Omental fat pad (tissue), 4 donors: ENCODE measurements around the gene ALOX15B. TPM values are rescaled to one million over a fixed set of nuclear protein-coding genes. Genes with fewer than 3 reads are reported as not detected.

Experiments used
- ATAC-seq: fragments of 150-250 bp; one replicate; pipeline ENCODE4 v1.9.1; 2016; ENCODE audit warnings: mild to moderate bottlenecking, moderate library complexity; ENCODE audit not compliant: low FRiP score
- DNase-seq: peaks from one replicate; pipeline ENCODE4 v3.0.0-alpha.2; 2019; ENCODE audit warnings: low spot score
- total RNA-seq, 4 donors: library from RNA; depleted of rRNA; stranded (reverse); fragments of >200 nt; gene quantifications; one replicate each; pipeline ENCODE4 v1.1.0, GENCODE V29; 2016
- TF ChIP-seq, protein P1 (sequence below), 3 donors: fragments of 450-650 bp; IDR thresholded peaks; one replicate each; pipeline ENCODE4 v1.5.1; 2016 to 2017; ENCODE audit warnings: antibody characterized with exemption in 3 of 3, mild to moderate bottlenecking in 3 of 3, moderate library complexity in 2 of 3

Gene ALOX15B
- total RNA-seq, 4 donors from 2014 or later: 3.8 to 9.8 (median 8.2) TPM

DNA sequence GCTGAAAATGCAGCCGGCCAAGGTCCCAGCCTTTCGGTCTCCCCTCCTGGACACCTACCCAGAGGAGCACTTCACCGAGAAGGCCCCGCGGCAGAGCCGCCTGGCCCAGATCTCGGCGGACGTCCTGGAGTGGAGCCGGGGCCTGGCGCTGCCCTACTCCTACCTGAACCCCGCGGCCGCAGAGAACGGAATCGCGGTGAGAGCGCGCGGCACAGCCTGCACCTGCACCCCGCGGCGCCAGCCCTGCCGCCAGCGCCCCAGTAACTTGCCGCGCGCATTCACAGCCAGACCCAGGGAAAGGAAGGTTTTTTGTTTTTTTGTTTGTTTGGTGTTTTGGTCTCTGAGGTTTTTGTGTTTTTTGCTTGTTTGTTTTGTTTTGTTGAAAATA lies 33.5 kb downstream of the ALOX15B start:
- TF ChIP-seq, protein P1, sequence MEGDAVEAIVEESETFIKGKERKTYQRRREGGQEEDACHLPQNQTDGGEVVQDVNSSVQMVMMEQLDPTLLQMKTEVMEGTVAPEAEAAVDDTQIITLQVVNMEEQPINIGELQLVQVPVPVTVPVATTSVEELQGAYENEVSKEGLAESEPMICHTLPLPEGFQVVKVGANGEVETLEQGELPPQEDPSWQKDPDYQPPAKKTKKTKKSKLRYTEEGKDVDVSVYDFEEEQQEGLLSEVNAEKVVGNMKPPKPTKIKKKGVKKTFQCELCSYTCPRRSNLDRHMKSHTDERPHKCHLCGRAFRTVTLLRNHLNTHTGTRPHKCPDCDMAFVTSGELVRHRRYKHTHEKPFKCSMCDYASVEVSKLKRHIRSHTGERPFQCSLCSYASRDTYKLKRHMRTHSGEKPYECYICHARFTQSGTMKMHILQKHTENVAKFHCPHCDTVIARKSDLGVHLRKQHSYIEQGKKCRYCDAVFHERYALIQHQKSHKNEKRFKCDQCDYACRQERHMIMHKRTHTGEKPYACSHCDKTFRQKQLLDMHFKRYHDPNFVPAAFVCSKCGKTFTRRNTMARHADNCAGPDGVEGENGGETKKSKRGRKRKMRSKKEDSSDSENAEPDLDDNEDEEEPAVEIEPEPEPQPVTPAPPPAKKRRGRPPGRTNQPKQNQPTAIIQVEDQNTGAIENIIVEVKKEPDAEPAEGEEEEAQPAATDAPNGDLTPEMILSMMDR (IDR thresholded peaks at IDR 0.05): no peak
- no peak for DNase-seq
- ATAC-seq: no peak

DNA sequence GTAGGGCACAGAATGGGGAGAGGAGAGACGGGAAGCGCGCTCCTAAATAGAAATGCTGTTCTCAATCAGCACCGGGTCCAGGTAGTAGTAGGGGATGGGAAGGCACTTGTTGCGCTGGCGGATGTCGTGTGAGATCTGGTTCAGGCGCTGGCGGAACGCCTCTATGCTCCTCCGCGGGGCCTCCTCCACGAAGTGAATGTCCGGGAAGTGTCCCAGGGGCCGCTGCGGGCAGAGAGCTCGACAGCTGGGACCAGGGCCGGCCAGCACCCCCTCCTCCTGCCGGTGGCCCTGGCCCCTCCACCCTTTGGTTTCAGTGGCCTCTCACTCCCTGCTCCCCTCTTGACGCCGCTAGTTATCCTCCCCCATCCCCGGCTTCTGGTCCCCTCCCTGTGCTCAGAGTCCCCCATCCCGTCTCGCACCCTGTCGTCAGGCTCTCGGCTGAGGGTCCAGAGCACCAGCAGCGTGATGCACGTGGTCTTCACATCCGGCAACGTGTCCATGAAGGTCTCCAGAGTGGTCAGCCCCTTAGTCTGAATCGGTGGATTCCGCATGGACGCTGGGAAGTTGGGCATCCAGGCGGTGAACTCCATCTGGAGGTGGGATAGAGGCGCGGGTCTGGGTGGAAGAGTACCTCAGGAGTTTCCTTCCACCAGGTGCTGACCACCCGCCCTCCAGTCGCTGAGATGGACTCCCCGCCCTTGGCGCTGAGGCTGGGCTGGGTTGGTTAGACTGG lies 34.0 kb downstream of the ALOX15B start:
- no peak for DNase-seq
- TF ChIP-seq, protein P1 (IDR thresholded peaks at IDR 0.05): no peak

DNA sequence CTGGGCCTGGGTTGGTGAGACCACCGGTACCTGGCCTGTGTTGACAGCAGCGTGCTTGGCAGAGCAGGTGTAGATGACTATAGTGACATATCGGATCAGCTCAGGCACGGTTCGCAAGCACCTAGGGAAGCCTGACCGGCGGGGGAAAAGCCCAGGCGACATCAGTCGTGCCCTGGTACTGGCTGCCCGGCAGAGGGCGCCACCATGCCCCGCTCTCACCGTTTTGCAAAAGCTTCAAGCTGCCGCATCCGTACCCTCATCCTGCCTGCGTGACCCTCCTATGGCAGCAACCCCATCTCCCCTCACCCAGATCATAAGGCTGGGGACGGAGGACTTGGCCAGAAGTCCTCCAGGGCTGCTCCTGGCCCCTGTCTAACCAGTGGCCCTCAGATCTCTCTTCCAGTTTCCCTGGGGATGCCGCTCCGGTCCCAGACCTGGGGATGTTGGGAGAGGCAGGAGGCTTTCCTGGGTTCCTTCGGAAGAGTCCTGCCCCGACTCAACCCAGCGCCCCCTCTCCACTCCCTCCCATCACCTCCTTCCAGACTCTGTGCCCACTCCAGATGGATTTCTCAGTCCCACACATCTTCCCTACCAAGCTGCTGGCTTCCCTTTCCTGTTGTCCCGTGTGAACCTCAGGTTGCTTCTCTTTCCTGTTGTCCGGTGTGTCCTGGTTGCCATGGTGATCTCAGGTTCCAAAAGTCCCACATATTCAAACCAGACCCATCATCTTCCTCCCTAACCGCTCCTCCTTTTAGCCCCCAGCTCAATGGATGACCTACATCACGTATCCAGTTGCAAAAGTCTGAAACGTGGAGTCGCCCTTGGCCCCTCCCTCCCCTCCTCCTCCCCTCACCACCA lies 35.0 kb downstream of the ALOX15B start:
- ATAC-seq (peak; percentile 77), DNase-seq (peak; percentile 50)
- TF ChIP-seq, protein P1 (IDR thresholded peaks at IDR 0.05): peak in 1 of 3 donors; percentile 87

More for the DNA sequence above, 34.0 kb downstream of the ALOX15B start:
- ATAC-seq: no peak

DNA sequence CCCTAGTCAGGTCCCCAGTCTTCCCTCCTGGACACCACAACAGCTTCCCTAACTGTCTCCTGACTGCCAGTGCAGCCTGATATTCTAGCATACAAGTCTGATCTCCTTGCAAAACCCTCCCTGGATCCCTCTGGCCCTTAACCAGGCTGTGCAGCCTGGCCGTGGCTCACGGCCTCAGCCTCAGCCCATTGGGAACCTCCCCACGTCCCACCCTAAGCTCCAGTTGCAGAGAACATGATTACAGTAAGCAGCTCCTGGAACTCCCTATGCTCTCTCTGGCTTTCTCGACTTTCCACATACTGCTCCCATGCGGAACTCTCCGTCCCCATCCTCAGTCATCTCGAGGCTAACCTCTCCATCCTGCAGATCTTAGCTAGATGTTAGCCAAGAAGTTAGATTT lies 35.7 kb downstream of the ALOX15B start:
- ATAC-seq: no peak
- TF ChIP-seq, protein P1 (IDR thresholded peaks at IDR 0.05): no peak

DNA sequence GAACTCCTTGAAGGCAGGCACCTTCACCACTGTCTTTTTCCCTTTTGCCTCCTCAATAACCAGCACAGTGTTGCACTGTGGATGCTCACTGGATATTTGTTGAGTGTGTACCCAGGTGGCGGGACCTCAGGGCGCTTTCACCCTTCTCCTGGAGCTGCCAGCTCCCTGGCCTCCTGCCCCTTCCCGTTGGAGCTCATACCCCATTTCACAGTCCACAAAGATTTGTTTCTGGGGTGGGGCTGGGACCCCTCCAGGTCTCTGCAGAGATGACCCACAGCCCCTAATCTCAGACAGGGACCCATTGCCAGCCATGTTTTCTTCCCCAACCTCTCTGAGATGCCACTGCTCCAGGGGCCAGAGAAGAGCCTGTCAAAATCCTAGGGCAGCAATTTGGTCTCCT lies 36.2 kb downstream of the ALOX15B start:
- DNase-seq (no peak), ATAC-seq (no peak)
- TF ChIP-seq, protein P1 (IDR thresholded peaks at IDR 0.05): no peak

More for the DNA sequence above, 35.7 kb downstream of the ALOX15B start:
- no peak for DNase-seq

DNA sequence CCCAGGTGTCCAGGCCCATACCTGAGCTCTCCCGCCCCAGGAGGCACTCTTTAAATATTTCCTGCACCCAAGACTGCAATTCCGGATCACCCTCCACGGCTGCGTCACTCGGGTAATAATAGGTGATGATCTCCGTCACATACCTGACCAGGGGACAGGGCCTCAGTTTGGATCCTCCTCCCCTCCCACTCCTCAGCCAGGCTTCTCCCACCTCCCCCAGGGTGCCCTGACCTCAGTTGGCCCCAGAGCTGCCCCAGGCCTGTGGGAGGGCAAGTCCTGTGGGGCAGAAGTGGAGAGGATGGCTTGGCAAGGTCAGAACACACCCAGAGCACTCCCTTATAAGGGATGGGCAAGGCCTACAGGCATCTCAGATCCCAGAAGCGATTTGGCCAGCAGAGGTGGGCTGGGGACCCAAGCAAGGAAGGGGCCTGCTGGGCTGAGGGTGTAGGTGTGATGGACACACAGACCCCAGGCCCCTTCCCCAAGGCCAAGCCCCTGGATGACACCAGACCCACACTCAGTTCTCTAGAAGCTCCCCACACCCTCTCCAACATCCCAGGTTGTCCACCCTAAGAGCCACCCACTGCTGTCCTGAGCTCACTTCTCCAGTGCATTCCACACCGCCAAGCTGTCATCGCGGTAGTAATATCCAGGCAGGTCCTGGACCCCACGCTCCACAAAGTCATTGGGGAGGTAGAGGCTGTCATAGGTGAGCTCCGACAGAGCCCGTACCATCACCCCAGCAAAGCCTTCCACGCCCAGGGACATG lies 36.9 kb downstream of the ALOX15B start:
- ATAC-seq: no peak
- no peak for DNase-seq
- TF ChIP-seq, protein P1 (IDR thresholded peaks at IDR 0.05): no peak
